Suppressor macrophage treated with lipopolysaccharide for 4 hours (primary cell): ENCODE data around the gene RBKS.

Experiments used
- DNase-seq: peaks from one replicate; pipeline ENCODE4 v3.0.0-alpha.2; 2020

Gene RBKS

DNA sequence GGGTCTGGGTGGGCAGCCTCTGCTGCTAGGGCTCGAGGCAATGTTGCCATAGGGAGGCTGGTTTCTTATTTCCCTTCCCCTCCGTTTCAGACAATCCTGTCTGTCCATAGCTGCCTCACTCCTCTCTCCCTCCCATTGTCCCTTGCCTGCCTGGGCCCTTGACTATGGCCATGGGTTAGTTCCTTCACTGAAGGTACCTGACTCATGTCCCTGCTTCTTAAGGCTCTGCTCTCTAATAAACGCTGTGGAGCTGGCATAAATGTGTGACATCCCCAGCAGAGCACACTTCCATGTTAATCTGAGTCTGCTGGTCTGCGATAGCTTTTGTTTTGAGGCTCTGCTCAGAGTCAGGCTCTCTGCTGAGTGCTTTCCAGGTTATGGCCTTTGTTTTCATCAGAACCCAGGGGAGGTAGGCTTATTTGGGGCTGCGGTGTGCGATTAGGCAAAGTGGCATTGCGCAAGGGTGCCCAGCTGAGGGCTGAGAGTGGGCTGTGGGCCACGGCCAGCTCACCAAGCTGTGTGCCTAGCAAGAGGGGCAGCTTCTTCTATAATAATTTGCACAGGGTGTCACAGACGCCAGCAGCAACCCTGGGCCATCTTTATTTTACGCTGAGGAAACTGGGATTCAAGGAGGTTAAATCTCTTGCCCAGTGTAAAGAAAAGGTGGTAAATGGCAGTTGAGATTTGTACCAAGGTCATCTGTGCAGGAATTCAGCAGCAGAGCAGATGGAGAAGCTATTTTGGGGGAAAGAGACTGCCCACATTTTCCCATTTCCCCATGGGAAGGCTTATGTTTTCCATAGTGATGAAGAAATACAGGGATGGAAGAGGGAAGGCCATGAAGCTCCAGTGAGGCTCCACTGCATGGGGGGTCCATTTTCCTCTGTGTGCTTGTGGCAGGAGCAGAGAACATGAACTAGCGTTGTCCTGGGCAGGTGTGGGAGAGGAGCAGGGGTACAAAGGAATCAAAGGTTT lies 93.1 kb downstream of the RBKS start:
- DNase-seq: no peak

GRCh38 chr2:27795868-27796277 lies 94.3 kb downstream of the RBKS start:
- no peak for DNase-seq

DNA sequence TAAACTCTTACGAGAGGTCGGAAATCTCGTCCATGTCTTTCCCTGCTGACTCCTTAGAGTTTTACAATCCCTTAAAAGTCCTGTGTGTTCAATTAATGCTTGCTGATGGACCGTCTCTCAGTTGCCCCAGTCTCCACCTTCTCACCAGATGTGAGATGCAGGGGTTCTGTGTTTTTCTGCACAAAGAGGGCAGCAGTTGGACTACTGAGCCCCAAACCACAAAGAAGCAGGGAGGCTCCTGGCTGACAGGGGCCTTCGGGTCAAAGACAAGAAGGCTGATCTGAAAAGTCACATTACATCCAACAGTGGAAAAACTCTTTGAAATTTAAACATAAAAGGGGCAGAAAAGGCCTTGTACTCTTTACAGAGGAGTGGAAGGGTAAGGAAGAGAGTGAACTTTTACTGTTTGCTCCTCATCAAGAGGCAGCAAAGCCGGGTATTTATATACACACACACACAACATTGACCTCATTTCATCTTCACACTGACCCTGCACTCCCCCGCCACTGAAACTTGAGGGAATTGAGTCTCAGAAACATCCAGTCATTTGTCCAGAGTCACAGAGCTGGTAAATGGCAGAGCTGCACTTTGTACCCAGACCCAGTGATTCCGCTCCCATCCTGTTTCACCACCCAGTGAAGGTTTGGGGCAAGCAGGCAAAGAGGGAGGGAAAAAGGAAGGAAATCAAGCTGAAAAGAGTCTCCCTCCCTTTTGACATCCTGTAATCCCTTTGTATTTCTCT lies 94.9 kb downstream of the RBKS start:
- no peak for DNase-seq

GRCh38 chr2:27792759-27793158 lies 97.4 kb downstream of the RBKS start:
- no peak for DNase-seq

DNA sequence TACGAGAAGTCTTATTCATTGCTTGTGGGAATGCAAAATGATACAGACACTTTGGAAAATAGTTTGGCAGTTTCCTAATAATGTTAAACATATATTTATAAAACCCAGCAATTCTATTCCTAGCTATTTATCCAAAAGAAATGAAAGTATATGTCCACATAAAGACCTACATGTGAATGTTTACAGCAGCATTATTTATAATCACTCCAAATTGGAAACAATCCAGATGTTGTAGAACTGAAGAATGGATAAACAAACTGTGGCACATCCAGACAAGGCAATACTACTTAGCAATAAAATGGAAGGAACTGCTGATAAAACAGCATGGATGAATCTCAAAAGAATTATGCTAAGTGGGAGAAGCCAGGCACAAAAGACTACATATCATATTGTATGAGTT lies 99.4 kb downstream of the RBKS start:
- no peak for DNase-seq

DNA sequence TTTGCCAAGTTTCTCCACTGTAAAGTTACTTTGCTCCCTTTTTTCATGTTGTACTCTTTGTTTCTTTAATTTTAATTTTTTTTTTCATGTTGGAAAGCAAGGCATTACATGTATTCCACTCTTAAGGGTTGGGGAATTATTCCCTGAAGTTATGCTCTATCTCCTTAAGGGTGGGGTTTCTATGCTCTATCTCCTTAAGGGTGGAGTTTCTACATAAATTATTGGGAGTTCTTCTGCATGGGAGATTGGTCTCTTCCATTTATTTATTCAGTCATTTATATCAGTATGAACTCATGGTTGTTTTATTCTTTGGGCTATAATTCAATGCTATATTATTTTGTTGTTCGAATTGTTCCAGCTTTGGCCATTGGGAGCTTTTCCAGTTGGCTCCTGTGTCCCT lies 107.5 kb downstream of the RBKS start:
- DNase-seq: no peak

GRCh38 chr2:27781496-27781895 lies 108.7 kb downstream of the RBKS start:
- no peak for DNase-seq

GRCh38 chr2:27779417-27780055 lies 110.7 kb downstream of the RBKS start:
- no peak for DNase-seq

DNA sequence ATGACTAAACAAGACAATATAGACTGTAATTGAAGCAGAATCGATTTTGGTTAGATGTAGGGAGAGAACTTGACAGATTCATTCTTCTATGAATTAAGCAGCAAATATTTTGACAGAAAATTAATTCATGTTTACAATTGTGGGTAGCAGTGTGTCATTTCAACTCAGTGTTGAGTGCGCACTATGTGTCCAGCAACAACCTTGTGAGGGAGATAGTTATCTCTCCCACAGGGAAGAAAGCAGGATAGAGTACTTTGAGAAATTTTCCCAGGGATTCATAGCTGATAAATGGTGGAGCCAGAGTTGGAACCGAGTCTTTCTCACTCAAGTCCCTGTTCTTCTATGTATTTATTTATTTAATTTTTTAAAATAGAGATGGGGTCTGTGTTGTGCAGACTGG lies 113.5 kb downstream of the RBKS start:
- no peak for DNase-seq

DNA sequence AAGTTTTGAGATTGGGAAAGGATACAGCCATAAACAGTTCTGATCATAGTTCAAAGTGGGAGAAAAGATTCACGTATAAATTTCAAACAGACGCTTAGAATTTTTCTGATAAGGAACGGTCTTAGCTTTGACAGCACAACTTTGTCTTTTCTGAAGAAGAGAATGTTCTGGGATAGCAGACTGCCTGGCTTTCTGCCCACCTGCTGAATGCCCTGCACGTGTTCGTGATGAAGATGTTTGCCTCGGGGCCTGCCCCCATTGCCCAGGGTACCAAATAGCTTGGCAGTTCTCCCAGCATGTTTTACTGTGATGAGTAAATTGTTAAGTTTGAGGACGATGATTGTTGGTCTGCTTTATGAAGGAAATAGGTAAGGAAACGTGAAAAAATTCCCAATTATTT lies 114.1 kb downstream of the RBKS start:
- no peak for DNase-seq

GRCh38 chr2:27773959-27774358 lies 116.2 kb downstream of the RBKS start:
- no peak for DNase-seq

- peak; percentile 42 for DNase-seq
These were observed 117.4 kb downstream of the RBKS start for GRCh38 chr2:27772804-27773203.

- DNase-seq: peak; percentile 93
These were observed 118.4 kb downstream of the RBKS start, which contains the start of gene MRPL33 for GRCh38 chr2:27771548-27772335. Gene MRPL33 (plus strand): TSS chr2:27771719. CDS start chr2:27771778, 59 bp downstream.

GRCh38 chr2:27771202-27771547 lies 119.0 kb downstream of the RBKS start:
- DNase-seq: no peak

DNA sequence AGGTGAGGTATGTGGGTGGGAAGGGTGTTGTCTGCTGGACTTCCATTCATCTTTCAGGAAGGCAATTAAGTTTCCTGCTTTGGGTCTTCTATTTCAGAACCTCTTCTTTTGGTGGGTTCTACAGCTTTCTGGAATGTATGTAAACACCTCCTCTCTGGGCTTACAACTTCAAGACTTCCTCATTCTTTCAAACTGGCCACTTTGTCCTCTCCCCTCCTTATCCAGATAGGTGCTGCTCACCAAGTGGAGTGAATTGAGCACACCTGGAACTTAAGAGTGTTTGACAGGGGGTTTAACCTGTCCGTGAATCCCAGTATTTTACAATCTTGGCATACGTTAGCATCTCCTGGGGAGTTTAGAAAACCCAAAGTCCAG lies 123.9 kb downstream of the RBKS start:
- DNase-seq: no peak

- DNase-seq: peak; percentile 26
These were observed 124.4 kb downstream of the RBKS start for GRCh38 chr2:27765621-27766286.

DNA sequence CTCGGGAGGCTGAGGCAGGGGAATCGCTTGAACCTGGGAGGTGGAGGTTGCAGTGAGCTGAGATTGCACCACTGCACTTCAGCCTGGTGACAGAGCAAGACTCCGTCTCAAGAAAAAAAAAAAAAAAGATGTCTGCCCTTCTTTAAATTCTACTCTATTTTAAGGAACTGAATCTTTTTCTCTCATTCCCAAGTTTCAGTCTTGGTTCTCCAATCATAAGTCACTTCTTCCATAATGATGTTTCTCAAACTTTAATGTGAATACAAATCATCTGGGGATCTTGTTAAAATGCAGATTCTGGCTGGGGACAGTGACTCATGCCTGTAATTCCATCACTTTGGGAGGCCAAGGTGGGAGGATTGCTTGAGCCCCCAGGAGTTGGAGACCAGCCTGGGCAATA lies 125.7 kb downstream of the RBKS start:
- DNase-seq: peak; percentile 81

DNA sequence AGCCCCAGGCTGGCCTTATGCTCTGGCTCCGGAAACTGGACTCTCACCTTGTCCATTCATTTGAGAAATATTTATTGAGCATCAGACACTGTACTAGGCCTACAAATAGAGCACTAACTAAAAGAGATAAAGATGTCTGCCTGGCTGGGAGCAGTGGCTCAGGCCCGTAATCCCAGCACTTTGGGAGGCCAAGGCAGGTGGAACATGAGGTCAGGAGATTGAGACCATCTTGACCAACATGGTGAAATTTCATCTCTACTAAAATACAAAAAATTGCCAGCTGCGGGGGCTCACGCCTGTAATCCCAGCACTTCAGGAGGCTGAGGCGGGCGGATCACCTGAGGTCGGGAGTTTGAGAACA lies 126.3 kb downstream of the RBKS start:
- DNase-seq: no peak

DNA sequence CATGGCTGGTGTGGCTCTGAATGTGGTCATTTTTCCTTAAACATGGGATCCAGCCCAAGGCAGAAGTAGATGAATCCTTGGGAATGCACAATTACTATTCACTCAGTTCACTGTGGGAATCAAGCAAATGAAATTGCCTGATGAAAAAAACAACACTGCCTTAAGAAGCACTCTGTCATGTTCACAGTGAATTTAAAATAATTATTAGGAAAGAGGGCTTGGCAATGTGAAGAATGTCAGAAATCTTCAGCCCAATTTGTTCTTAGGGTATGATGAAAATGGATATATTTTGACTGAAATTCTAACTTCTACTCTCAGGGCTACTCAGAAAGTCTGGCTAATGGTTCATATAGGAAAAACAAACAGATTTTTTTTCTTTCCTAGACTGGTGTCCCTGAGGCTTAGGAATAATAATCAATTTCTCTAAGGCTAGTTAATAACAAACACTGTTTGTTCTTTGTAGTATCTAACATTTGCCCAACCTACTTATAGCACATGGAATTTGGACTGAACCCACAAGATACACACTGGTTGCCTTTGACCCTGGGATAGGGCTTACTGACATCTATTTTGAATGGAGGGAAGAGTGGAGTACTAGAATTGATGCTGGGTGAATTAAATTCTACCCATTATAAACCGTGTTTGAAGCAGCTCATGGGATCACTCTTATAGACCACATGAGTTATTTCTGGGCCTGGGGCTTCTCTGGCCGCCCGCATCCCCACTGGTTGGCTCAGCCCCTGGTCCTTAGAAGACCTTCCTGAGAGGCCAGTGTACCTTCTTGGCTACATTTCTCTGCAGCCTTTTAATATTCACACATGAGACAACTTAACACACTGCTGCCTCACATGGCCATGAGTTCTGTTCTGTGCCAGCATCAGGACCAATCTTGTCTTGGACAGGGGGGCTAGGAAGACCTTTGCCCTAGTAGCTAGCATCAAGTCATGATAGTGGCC lies 127.0 kb downstream of the RBKS start:
- no peak for DNase-seq

DNA sequence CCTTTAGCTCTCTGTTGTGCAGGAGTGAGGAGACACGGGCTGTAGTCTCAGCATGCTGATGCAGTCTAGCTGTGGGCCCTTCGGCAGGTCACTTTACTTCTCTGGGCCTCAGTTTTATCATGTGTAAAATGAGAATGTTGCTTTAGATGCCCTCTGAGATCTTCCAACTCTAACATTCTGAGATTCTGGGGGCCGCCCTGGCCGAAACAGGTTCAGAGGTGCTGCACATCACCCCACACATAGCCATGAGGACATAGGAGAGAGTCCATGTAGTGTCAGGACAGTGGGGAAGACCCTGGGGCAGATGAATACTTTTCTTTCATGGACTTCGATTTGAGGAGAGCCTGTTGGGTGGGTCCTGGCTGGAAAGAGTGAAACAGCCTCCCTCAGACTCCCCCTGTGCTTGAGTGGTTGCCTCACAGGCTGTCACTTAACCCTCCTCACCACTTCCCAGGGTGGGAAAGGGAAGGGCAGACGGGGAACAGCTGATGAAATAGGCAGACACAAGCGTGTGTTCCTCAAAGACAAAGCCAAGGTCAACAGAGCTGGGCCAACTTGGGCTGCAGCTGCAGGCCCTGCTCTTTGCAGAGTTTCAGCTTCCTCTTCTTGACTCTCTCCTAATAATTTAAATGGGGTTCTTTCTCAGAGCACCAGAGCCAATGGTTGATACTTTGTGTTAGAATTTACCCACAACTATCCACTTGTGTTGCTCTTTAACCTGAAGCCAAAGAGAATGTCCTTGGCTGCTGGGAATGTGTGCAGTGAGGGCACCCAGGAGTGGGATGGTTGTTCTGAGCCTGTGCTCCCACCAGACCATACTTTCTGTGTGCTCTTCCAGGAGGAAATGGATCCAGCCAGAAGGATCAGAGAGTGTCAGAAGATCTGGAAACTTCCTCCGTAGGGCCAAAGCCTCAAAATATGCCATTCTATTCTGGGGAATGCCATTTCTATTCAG lies 133.4 kb downstream of the RBKS start:
- DNase-seq: peak; percentile 74
